EL (cell line): ENCODE results near the gene TRMT44.

Experiments used
- DNase-seq: peaks from one replicate; pipeline ENCODE4 v3.0.0-alpha.2; 2016

Gene TRMT44, protein sequence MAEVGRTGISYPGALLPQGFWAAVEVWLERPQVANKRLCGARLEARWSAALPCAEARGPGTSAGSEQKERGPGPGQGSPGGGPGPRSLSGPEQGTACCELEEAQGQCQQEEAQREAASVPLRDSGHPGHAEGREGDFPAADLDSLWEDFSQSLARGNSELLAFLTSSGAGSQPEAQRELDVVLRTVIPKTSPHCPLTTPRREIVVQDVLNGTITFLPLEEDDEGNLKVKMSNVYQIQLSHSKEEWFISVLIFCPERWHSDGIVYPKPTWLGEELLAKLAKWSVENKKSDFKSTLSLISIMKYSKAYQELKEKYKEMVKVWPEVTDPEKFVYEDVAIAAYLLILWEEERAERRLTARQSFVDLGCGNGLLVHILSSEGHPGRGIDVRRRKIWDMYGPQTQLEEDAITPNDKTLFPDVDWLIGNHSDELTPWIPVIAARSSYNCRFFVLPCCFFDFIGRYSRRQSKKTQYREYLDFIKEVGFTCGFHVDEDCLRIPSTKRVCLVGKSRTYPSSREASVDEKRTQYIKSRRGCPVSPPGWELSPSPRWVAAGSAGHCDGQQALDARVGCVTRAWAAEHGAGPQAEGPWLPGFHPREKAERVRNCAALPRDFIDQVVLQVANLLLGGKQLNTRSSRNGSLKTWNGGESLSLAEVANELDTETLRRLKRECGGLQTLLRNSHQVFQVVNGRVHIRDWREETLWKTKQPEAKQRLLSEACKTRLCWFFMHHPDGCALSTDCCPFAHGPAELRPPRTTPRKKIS

DNA sequence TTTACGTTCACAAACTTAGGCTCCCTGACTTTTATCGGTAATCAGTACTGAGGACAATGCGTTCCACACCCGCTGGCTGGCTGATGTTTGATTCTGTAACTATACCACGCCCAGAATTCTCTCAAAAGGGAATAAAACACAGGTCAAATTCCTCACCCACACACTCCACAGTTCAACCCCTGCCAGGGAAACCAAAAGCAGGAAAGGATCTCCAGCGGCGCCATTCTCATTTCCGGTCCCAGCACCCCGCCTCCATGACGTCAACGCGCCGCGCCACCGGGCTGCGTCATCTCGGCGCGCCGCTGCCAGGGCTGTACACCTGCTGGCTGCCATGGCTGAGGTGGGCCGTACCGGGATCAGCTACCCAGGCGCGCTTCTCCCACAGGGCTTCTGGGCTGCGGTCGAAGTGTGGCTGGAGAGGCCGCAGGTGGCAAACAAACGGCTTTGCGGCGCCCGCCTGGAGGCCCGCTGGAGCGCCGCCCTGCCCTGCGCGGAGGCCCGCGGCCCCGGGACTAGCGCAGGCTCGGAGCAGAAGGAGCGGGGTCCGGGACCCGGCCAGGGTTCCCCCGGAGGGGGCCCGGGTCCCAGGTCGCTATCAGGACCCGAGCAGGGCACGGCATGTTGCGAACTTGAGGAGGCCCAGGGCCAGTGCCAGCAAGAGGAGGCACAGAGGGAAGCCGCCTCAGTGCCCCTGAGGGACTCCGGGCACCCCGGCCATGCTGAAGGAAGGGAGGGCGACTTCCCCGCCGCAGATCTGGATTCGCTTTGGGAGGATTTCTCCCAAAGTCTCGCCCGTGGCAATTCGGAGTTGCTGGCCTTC, at the start of gene TRMT44, which contains the start of gene ACOX3:
Gene TRMT44 (plus strand): TSS at position 286 of the 820 bp plus-strand sequence. CDS start 46 bp downstream, at position 332.
Gene ACOX3 (minus strand): TSS at position 232 of the 820 bp plus-strand sequence. CDS start 24,202 bp downstream, outside the sequence.
- DNase-seq = peak; percentile 90

DNA sequence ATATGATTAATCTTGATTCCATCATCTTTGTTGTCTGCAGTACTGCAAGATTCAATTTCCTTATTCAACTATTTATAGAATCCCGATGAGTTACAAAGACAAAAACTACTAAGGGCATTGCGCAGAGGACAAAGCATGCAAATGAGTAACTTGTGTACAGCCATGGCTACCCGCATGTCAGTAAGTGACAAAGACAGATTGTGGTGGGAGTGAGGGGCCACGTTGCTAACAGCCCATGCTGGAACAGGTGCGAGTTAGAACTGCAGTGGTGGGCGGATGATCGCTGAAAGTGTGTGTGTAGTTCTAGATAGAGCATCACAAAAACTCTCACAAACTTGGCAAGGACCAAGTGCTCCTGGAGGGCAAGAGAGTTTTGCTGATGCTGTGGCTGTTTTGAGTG, 49.5 kb upstream of the TRMT44 start:
- no peak for DNase-seq

DNA sequence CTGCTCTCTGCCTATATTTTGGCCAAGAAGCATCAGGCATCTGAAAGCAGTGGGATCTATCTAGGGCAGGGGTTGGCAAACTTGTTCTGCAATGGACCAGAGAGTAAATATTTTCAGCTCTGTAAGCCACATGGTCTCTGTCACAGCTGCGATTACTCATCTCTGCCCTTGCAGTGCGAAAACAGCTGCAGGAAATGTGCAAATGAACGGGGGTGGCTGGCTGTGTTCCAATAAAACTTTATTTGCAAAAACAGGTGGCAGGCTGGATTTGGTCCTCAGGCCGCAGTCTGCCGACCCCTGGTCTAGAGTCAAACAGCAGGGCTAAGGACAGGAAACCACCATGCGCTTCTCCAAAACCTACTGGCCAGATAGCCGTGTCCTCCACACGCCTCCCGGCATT, 48.6 kb upstream of the TRMT44 start:
- DNase-seq = peak; percentile 70

DNA sequence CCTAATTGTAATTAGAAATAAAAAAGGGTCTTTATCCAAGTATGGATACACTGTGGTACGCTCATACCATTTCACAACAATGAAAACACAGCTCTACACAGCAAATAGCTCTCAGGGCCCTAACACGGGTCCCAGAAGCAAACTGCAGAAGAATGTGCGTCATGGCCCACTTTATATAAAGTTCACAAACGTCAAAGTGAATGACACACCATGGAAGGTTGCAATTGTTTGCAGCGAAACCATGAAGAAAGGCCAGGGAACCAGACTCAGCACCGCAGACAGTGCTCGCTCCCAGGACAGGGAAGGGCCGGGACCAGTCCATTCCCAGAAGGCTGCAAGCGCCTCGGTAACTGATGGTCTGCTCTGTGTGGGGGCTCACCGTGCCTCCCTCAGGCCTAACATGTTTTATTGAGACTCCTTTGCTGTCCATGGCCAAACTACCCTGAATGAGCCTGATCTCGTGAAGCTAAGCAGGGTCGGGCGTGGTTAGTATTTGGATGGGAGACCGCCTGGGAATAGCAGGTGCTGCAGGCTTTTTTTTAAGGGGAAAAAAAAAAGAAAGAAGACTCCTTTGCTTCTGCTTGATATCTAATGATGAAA, 47.9 kb upstream of the TRMT44 start:
- DNase-seq = no peak

GRCh38 chr4:8393593-8394038, 47.0 kb upstream of the TRMT44 start:
- peak; percentile 98 for DNase-seq

DNA sequence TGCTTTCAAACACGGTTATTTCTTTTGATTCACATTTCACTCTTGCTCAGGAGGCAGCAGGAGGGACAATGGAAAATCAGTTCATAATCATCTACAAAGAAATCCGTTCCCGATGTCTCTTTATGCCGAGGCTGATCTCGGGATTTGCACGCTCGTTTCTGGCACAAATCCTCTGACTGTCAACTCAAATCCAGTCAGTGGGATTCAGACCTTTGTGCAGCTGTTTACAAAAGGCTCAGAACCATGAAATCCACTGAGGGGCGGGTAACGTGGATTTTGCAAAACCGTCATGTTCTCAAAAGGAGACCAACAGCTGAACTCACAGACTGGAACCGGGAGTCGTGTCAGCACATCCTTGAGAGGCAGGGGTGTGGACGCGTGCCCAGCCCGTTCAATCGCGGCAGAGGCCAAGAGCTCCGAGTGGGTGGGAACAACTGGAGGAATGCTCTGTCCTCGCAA, 46.5 kb upstream of the TRMT44 start:
- no peak for DNase-seq

DNA sequence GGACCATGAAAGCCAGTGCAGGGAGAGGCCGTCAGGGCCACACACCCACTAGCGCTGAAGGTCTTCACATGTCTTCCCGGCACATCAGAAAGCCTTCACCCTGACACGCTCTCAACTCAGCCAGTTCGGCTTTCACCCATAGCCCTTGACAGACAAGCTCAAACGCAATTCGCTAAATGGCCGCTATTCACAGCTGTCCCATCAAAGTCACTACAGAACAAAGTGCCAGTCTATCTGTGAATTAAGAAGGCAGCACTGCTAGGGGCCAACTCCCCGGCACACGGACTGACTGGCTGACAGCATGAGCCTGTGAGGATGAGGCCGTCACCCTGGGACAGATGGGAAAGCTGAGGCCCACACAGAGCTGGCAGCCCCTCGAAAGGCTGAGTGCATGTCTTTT, 45.8 kb upstream of the TRMT44 start:
- no peak for DNase-seq

- DNase-seq = no peak
Measured at GRCh38 chr4:8395504-8396296, 44.9 kb upstream of the TRMT44 start.

DNA sequence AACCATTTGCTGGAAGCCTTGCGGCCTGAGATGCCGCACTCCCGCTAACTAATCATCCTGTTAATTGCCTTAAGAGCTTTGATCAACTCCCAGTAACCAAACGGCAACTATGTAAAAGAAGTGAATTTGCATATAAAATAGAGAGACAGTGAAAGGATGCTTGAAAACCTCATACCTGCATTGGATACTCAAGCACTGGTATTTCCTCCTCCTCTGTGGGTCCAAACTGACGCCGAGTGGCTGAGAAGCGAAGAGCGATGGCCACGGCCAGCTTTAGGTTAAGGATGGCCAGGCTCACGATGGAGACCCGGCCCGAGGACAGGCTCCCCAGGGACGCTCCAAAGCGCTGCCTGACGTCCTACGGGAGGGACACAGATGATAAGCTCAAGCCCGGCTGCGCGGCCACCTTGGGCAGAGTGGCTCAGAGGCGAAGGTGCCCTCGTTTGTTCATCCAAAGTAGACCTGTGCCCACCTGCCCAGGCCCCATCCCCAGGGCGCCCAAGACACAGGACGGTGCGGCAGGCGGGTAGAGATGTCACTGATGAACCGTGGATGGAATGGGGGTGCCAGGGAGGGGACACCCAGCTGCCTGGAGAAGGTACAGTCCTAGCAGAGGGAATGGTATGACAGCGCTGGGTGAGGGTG, 43.7 kb upstream of the TRMT44 start:
- DNase-seq = no peak

- DNase-seq = no peak
Measured at GRCh38 chr4:8398347-8398746, 42.2 kb upstream of the TRMT44 start.

DNA sequence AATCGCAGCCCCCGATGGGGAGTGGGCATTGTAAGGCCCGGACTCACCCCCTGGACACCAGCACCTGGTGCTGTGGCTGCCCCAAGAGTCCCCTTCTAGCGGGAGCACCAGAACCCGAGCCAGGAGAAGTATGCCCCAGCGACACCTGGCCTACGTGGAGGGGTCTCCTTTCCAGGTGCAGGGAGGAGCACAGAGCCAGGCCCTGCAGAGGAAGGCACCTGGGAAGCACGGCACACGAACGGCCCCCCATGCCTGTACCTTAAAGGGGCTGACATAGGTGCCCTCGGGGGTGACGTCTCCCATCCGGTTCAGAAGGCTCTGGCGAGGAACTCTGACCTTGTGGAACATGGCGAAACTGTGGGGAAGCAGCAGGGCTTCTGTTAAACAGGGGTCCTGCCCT, 41.3 kb upstream of the TRMT44 start:
- no peak for DNase-seq

DNA sequence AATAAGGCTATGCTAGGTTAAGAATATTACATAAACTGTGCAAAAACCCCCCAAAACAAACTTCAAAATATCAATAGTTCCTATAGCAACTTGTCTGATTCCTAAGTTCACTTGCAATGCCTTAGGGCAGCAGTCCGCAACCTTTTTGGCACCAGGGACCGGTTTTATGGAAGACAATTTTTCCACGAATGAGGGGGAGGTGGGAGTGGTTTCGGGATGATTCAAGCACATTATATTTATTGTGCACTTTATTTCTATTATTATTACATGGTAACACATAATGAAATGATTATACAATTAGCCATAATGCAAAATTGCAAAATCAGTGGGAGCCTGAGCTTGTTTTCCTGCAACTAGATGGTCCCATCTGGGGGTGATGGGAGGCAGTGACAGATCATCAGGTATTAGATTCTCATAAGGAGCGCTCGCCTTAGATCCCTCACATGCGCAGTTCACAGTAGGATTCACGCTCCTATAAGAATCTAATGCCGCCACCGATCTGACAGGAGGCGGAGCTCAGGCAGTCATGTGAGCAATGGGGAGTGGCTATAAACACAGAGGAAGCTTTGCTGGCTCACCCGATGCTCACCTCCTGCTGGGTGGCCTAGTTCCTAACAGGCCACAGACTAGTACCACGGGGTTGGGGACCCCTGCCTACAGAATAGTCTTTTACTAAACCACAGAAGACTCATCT, 39.8 kb upstream of the TRMT44 start:
- no peak for DNase-seq

DNA sequence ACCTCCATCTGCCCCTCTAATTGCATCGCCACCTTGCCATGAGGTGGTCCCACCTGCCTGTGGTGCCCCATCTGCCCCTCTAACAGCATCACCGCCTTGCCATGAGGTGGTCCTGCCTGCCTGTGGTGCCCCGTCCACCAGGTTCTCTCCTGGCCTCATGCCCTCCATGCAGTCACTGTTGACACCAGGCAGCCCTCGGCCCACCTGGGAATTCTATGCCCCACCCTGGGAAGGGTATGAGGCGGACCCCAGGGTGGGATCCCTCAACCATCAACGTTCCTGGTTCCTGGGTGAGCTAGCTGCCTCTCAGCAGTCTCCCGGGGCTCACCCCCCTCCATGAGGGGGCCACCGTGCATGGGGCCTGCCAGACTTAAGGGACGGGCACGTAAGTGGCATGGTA, 38.9 kb upstream of the TRMT44 start:
- no peak for DNase-seq

GRCh38 chr4:8402181-8402597, 38.4 kb upstream of the TRMT44 start:
- no peak for DNase-seq

GRCh38 chr4:8402640-8403039, 37.9 kb upstream of the TRMT44 start:
- DNase-seq = no peak

GRCh38 chr4:8403173-8403753, 37.3 kb upstream of the TRMT44 start:
- DNase-seq = peak; percentile 74

- no peak for DNase-seq
Measured at GRCh38 chr4:8403976-8404375, 36.6 kb upstream of the TRMT44 start.

DNA sequence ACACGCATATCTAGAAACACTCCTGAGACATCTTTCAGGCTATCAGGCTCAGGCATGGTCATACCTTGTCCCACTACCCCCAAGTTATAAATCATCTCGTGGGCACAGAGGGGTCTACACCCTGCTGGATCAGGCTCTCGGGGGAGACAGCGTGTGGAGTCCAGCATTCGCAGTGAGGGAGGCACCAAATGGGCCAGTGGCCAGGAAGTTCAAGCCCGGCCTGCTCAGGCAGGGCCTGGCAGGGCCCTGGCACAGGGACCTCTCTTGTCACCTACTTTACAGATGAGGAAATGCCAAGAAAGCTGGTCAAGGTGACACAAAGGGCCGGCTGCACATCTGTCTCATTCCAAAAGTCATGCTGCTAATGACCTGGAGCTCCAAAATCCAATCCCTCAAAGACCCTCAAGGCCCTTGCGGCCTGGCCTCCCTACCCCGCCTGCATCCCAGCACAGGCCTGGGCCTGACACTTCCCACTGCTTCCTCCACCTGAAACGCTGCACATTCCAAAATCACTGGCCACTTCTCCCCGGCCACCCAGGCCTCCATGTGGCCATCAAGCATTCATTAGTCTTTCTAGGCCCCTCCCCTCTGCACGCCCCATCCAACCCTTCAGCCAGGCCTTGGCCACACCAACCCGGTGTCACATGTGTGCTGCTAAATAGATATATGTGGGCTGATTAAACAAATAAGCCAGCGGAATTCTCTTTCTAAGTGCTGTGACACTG, 35.6 kb upstream of the TRMT44 start:
- no peak for DNase-seq

GRCh38 chr4:8405516-8405875, 35.1 kb upstream of the TRMT44 start:
- DNase-seq = no peak
